ENCODE data around the gene SPON1. TPM values are rescaled to one million over a fixed set of nuclear protein-coding genes. Genes with fewer than 3 reads are reported as not detected.

The SPON1 gene
- total and polyA plus RNA-seq, 2 experiments from 2014 or later = 2.9 to 6.4 TPM

DNA sequence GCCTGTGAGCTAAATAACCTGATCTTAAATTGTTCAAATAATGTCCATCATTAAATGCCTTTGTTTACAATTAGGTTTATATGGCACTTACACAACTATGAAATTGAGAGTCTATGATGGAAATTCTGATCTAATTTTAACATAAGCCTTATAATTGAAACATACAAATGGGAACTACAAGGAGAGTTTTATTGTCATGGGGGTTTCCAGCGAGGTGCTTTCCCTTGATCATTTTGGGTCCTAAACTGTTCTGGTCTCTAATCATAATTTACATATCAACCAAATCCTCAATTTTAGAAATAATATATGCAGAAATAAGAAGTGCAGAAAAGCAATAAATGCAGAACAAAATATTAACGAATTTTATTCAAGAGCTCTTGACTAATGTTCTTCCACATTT lies 351.6 kb downstream of the SPON1 start:
- ATAC-seq = no peak
- Mint-ChIP-seq H3K4me3 (no peak overlapping the region), H3K4me1 (peaks cover 56% of the 10 kb centered on the region), H3K27ac (no peak overlapping the region), H3K36me3 (ENCODE audit: low read depth) (peaks cover 6% of the 10 kb centered on the region; the same call in 1 of the 3 replicates), H3K9me3 (no peaks in the 10 kb centered on the region), H3K27me3 (ENCODE audit: insufficient read depth, low read depth, poor library complexity) (peaks cover 4% of the 10 kb centered on the region)
- TF ChIP-seq ZNF114 (CRISPR knock-in tag; IDR thresholded peaks at IDR 0.05) (no peak), REST (IDR thresholded peaks at IDR 0.05; ENCODE audit: unreplicated experiment) (no peak), JUNB (IDR thresholded peaks at IDR 0.05; ENCODE audit: unreplicated experiment) (no peak)
- H3K27me3 ChIP-seq (ENCODE audit: insufficient read depth) = no peaks in the 10 kb centered on the region
- H2AFZ ChIP-seq = no peak overlapping the region
- peaks cover 93% of the 10 kb centered on the region for H3K4me1 ChIP-seq (ENCODE audit: insufficient read depth)
- H3K4me2 ChIP-seq = peak overlapping the region; percentile 0; the same call in 1 of the 2 replicates
- DNase-seq (ENCODE audit: low spot score) = no peak
- H3K9me2 ChIP-seq (ENCODE audit: insufficient read depth) = no peaks in the 10 kb centered on the region
- peak overlapping the region; percentile 51; the same call in 1 of the 2 replicates for H3K27ac ChIP-seq (ENCODE audit: low read depth)
- peaks cover 100% of the 10 kb centered on the region for H3K79me2 ChIP-seq (replicated peaks; ENCODE audit: insufficient read depth)
- H4K20me1 ChIP-seq (replicated peaks; ENCODE audit: insufficient read depth) = peaks cover 55% of the 10 kb centered on the region
- H3K4me3 ChIP-seq = no peak overlapping the region
- H3K36me3 ChIP-seq (ENCODE audit: insufficient read depth) = no peaks in the 10 kb centered on the region
- H3F3A ChIP-seq (replicated peaks; ENCODE audit: low read depth) = no peaks in the 10 kb centered on the region

- no peak overlapping the region; the same call in 1 of the 2 replicates for H3K4me2 ChIP-seq
- Mint-ChIP-seq H3K36me3 (ENCODE audit: low read depth) (peaks cover 6% of the 10 kb centered on the region; the same call in 1 of the 3 replicates), H3K4me3 (no peak overlapping the region), H3K27ac (no peak overlapping the region), H3K4me1 (peaks cover 64% of the 10 kb centered on the region), H3K27me3 (ENCODE audit: insufficient read depth, low read depth, poor library complexity) (peaks cover 4% of the 10 kb centered on the region), H3K9me3 (no peaks in the 10 kb centered on the region)
- peak overlapping the region; percentile 51; the same call in 1 of the 2 replicates for H3K27ac ChIP-seq (ENCODE audit: low read depth)
- no peak overlapping the region for H2AFZ ChIP-seq
- peaks cover 100% of the 10 kb centered on the region for H3K79me2 ChIP-seq (replicated peaks; ENCODE audit: insufficient read depth)
- DNase-seq (ENCODE audit: low spot score) = no peak
- no peaks in the 10 kb centered on the region for H3K27me3 ChIP-seq (ENCODE audit: insufficient read depth)
- H3F3A ChIP-seq (replicated peaks; ENCODE audit: low read depth) = no peaks in the 10 kb centered on the region
- H3K4me1 ChIP-seq (ENCODE audit: insufficient read depth) = peaks cover 86% of the 10 kb centered on the region
- H3K36me3 ChIP-seq (ENCODE audit: insufficient read depth) = no peaks in the 10 kb centered on the region
- no peak for ATAC-seq
- no peak overlapping the region for H3K4me3 ChIP-seq
- H3K9me2 ChIP-seq (ENCODE audit: insufficient read depth) = no peaks in the 10 kb centered on the region
- peaks cover 58% of the 10 kb centered on the region for H4K20me1 ChIP-seq (replicated peaks; ENCODE audit: insufficient read depth)
- no peak for TF ChIP-seq NANOG (IDR thresholded peaks at IDR 0.05; ENCODE audit: borderline replicate concordance)
- TF ChIP-seq, protein P1, sequence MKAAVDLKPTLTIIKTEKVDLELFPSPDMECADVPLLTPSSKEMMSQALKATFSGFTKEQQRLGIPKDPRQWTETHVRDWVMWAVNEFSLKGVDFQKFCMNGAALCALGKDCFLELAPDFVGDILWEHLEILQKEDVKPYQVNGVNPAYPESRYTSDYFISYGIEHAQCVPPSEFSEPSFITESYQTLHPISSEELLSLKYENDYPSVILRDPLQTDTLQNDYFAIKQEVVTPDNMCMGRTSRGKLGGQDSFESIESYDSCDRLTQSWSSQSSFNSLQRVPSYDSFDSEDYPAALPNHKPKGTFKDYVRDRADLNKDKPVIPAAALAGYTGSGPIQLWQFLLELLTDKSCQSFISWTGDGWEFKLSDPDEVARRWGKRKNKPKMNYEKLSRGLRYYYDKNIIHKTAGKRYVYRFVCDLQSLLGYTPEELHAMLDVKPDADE (IDR thresholded peaks at IDR 0.05) = no peak
- no peak for TF ChIP-seq POLR2AphosphoS5 (IDR thresholded peaks at IDR 0.05; ENCODE audit: low read depth)
- no peak for TF ChIP-seq EZH2phosphoT487 (IDR thresholded peaks at IDR 0.05; ENCODE audit: unreplicated experiment)
- TF ChIP-seq, protein P2, sequence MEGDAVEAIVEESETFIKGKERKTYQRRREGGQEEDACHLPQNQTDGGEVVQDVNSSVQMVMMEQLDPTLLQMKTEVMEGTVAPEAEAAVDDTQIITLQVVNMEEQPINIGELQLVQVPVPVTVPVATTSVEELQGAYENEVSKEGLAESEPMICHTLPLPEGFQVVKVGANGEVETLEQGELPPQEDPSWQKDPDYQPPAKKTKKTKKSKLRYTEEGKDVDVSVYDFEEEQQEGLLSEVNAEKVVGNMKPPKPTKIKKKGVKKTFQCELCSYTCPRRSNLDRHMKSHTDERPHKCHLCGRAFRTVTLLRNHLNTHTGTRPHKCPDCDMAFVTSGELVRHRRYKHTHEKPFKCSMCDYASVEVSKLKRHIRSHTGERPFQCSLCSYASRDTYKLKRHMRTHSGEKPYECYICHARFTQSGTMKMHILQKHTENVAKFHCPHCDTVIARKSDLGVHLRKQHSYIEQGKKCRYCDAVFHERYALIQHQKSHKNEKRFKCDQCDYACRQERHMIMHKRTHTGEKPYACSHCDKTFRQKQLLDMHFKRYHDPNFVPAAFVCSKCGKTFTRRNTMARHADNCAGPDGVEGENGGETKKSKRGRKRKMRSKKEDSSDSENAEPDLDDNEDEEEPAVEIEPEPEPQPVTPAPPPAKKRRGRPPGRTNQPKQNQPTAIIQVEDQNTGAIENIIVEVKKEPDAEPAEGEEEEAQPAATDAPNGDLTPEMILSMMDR (conservative IDR thresholded peaks at IDR 0.05; ENCODE audit: low read depth in 2 of 2) = no peak
- no peak for TF ChIP-seq CREB1 (CRISPR knock-in tag; IDR thresholded peaks at IDR 0.05; ENCODE audit: low read depth)
- no peak for TF ChIP-seq JUNB (IDR thresholded peaks at IDR 0.05; ENCODE audit: unreplicated experiment)
- no peak for TF ChIP-seq ZNF114 (CRISPR knock-in tag; IDR thresholded peaks at IDR 0.05)
- no peak for TF ChIP-seq ZNF331 (CRISPR knock-in tag; IDR thresholded peaks at IDR 0.05; ENCODE audit: low read depth)
- no peak for TF ChIP-seq REST (IDR thresholded peaks at IDR 0.05; ENCODE audit: unreplicated experiment)
- no peak for TF ChIP-seq EZH2 (IDR thresholded peaks at IDR 0.05; ENCODE audit: low read depth, unreplicated experiment)
- no peak for TF ChIP-seq STAT1 (IDR thresholded peaks at IDR 0.05; ENCODE audit: unreplicated experiment)
Measured at GRCh38 chr11:14315130-14315529, 352.6 kb downstream of the SPON1 start.
